Non-pigmented ciliary epithelial cell (primary cell): ENCODE results near the gene CFAP20.

Source experiments
- DNase-seq: peaks from one replicate; pipeline ENCODE4 v3.0.0-alpha.2; 2010; ENCODE audit warnings: low read depth

CFAP20 gene

DNA sequence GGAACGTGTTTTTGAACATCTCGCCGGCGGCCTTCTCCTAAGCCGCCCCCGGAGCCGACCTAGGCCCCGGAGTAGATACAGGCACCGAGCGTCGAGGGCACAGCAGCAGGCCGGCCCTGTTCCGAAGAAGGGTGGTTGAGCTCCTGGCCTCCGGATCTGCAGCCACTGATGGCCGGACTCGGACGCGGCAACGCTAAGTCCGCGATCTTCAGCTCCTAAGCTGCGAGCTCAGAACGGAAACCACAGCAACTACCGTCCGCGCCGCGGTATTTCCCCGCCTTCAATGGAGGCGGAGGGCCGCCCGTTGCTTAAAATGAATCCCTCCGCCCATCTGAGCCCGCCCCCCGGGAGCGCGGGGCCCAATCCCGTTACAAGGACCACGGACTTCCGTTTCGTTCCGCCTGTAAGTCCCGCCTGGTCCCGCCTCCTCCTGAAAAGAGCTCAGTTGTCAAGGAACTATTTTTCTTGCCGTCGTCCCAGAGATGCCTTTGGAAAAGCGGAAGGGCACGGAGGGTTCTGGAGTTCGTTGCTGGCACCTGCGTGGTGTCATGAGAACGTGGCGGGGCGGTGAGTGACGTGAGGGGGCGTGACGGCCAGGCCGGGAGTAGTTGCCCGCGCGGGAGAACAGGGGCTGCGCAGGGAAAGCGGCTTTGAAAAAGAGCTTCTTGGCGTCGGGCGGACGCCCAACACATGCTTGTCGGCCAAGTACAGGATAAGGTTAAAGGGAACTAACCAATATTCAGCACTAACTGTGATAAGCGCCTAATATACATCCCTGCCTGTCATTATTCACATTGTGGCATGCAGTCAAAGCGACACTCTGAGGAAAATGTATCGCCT, at the start of gene CFAP20:
Gene CFAP20 (minus strand): TSS at position 285 of the 840 bp plus-strand sequence. CDS start 266 bp downstream, at position 19.
- peak; percentile 100 for DNase-seq

DNA sequence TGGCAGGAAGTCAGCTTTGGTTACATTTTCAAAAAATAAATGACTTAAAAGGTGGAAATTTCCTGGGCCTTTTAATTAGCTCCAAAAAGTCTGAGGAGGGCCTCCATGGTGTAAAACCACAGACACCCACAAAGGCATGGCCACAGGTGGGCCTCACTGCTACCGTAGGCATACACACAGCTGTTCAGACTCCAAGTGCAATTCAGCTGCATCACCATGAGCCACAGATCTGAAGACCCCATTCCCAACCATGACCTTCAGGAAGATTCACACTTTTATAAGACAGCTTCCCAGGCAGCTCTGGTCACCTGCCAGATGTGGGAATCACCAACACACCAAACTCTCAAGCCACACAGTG, 48.2 kb upstream of the CFAP20 start:
- no peak for DNase-seq

DNA sequence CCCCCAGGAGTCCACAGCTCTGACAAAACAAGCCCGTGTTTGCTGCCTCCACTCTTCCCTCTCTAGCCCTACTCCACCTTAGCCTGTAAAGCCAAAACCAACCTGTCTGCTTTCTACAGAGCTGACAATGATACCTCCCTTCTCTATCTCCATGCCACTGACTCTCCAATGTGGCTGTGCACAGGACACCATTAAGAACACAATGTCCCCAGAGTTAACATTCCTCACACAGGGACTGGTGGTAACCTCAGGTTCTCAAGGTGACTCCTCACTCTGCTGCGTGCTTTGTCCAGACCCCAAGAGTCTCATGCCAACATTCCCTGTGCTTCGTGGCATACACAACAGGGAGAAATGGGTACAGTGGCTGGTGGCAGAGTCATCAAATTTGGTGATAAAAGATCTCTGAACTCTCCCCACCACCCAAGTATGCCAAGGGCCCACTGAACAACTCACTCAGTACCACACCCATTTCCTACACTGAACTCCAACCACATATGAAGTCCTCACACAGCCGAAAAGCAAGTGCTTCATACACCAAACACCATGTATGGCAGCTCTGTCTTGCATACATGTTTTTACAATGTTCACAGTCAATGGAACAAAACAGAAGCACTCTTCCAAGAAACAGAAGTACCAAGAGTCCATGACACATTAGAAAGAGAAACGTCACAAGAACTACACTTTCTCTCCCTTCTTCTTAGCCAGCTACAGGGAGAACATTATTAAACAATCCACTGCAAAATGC, 47.6 kb upstream of the CFAP20 start:
- DNase-seq = no peak

DNA sequence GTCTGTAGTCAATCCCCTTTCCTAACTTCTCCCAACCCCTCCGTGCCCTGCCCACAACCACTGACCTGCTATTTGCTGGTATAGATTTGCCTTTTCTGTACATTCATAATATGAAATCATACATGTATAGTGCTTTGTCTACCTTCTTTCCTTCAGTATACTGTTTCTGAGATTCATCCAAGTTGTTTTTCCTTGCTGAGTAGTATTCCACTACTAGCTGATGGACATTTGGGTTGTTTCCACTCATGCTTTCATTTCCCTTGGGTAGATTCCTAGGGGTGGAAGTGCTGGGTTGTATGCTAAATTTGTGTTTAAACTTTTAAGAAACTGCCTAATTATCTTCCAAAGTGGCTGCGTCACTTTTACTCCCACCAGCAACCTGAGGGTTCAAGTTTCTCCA, 41.0 kb upstream of the CFAP20 start:
- DNase-seq = no peak

DNA sequence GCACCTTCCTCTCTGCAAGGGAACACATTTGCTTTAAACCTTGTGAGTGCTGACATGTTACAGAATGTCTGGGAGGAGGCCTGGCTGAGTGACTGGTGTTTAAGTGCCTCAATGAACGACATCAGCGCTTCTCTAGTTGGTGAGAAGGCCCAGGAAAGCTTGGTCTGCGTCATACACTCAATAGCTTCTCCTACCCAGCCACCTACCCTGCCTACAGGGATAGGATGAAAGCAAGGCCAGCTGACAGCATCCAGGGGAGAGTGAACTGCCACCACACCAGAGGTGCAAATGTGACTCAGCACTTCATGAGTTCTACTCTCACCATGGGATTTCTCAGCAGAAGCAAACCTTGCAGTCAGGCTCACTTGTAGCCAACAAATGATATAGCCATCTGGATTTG, 31.7 kb upstream of the CFAP20 start:
- no peak for DNase-seq

DNA sequence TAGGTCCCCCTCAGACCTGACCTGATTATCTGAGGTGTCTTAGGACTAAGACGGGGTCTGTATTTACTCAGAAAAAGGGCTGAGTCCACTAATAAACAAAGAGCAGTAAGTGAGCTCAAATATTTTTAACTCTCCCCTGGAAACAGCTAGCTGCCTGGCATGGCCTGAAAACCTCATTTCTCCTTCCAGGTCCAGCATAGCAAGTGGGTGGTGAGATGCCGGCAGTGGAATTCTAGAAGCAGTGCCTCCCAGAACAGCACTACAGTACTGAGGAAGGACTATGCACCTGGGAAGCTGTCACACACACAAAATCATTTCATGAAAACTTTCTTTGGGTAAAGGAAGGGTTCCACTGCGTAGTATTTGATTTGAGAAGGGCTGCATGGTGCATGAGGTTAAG, 29.5 kb upstream of the CFAP20 start:
- no peak for DNase-seq

DNA sequence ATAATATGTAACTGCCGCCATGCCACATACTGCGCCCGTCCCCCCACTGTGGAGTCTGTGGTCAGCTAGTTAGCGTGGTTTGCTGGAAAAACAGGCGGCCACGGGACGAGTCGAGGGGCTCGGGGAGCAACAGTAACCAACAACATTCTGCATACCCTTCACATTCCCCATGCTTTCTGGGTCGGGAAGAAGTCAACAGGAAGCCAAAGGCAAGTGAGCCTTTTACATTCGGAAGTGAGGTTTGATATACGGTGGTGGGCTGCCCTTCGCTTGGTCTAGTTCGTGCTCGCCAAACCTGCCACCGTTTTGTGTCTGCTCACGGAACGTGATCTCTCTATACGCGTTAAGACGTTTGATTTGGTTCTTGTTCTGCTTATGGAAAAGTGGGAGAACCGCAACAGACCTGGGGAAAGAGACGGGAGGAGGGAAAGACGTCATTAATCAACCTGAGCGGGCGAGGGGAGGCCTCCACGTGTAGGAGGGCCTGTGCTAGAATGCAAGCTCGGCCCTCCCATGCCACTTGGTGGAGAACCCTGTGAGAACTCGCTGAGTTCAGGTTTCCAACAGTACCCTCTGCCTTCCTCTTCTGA, 28.9 kb upstream of the CFAP20 start:
- no peak for DNase-seq

DNA sequence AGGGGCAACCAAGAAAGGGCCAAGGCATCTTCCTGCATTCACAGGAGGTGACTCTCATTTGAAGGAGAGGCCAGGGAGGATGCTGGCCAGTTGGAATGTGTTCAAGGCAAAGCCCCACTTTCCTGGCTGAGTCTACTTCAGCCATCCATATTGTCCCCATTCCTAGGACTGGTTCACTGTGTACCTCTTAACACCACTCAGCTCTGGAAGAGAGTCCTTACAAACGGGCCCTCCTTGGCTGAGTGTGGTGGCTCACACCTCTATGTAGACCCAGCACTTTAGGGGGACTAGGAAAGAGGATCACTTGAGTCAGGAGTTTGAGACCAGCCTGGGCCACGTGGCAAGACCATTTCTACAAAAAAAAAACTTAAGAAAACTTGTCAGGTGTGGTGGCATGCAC, 28.1 kb upstream of the CFAP20 start:
- DNase-seq = no peak

DNA sequence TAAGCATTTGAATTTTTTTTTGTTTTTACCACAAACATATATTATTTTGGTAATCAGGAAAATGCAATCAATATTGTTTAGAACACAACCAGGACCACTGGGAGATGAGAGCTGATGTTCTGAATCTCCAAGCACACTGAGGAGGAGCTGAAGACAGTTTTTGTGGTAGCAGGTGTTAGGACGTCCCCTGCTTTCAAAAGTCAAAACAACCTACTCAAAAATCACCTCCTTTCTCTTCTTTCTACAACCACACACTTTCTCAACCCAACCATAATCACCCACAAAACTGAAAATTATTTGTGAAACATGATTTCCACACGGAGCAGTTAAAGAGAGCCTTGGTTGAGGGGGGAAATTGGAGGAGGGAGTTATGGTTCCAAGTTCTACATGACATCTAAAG, 26.7 kb upstream of the CFAP20 start:
- no peak for DNase-seq

DNA sequence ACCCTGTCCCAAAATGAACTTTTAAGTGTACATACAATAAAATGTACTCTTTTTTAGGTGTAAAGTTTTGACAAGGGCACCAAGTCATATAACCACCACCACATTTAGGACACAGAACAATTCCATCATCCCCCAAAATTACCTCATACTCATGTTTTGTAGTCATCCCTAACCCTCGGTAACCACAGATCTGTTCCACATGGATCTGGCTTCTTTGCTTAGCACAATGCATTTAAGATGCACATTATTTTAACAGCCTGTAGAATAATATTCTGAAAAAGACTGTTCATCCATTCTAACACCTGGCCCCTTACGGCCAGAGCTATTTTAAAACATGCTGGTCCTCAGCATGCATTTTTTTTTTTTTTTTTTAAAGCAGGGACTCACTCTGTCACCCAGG, 25.2 kb upstream of the CFAP20 start:
- DNase-seq = no peak

DNA sequence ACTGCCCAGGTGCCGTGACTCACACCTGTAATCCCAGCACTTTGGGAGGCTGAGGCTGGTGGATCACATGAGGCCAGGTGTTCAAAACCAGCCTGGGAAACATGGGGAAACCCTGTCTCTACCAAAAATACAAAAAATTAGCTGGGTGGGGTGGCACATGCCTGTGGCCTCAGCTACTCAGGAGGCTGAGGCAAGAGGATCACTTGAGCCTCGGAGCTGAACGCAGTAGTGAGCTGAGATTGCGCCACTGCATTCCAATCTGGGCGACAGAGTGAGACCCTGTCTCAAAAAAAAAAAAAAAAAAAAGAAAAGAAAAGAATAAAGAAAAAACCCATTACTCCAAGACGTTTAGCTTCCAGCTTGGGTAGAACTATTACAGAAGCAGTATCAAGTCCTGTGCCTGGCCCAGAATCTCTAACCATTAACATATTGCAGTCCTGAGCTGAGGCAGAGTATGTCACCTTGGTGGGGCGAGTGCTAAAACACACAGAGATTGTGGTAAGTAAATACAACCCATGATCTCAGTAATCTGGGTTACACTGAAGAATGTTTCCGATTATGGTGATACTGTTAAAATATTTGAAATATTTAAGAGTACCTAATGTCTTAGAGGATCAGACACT, 23.2 kb upstream of the CFAP20 start:
- DNase-seq = no peak

DNA sequence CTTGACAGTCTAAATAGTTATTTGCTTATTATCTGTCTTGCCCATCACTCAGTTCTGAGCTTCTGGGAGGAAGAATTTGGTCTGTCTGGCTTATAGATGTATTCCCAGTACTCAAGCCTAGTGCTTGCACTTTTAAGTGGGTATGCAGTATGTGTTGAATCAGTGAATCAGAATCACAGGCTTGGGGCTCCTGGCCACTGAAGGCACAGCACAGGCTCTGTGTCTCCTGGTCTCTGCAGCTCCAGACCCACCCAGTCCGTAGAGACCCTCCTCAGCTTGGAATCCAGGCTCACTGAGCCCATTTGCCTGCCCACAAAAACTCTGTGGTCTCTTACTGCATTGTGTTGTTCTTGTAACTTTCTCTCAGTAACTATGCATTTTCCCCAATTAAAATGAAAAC, 19.3 kb upstream of the CFAP20 start:
- DNase-seq = no peak

DNA sequence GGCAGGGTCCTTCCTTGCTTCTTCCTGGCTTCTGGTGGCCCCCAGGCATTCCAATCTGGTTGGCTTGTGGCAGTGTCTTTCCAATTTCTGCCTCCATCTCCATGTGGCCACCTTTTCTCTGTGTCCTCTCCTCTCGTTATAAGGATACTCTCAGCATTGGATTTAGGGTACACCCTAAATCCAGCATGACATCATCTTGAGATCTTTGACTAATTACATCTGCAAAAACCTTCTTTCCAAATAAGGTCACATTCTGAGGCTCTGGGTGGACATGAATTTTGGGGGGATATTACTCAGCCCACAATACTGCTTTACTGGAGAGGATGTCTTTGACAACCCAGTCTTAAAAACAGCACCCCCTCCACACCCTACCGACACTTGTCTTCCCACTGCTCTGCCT, 18.9 kb upstream of the CFAP20 start:
- no peak for DNase-seq

DNA sequence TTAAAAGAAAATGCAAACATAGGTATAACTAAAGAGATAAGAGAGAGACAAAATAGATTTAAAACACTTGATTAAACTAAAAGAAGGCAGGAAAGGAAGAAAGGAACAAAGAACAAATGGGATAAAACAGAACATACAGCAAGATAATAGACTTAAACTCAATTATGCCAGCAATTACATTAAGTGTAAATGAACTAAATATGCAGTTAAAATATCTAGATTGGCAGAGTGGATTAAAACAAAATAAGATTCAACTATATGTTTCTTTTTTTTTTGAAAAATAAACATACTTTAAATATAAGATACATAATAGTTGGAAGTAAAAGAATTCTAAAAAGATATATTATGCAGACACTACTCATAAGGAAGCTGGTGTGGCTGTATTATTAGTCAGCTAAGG, 9.7 kb upstream of the CFAP20 start:
- DNase-seq = no peak

DNA sequence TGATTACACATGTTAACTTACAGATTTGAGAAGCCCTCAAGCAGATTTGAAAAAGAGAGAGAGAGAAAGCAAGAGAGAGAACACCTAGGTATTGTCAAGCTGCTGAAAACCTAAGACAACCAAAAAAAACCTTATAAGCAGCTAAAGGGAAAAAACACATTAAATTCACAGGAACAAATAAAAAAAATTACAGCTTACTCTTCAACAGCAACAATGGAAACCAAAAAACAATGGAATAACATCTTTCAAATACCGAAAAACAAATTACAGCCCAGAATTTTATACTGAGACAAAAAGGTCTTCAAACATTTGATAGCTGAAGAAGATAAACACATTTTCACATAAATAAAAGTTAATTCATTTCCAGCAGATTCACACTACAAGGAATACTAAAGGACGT, 8.4 kb upstream of the CFAP20 start:
- no peak for DNase-seq

DNA sequence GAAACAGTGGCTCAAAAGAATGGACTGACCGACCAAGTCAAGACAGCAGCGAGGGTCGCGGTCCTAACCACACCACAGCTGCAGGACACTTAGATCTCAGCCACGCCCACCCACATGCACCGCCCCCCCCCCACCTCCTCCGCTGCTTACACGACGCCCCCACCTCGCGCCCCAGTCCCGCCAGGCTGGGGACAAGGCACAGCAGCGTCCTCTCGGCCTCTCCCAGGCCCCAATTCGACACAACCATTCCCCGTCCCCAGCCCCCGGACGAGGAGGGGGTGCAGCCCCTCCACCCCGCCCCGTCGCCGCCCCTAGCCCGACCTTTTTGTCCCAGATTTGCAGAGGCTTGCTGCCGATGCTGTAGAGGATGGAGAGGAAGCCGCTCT, 477 bp downstream of the CFAP20 start:
- no peak for DNase-seq

DNA sequence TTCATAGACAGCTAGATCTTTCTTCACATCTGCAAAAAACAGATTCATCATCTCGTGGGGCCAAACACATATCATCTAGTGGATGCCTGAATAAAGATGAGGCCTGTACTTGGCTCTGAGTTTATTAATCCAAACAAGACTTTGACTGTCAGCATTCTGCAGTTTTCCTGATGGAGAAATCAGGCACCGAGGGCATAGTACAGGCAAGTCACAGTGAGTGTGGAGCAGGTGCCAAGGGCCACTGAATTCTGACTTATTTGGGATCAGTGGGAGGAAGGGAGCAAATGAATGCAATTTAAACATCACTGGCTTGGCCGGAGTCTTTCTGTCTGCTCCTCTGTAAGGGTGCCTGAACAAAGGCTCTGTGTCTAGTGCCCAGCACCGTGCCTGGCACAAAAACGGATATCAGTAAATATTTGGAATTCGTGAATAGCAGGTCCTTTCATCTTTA, 975 bp downstream of the CFAP20 start:
- DNase-seq = no peak

DNA sequence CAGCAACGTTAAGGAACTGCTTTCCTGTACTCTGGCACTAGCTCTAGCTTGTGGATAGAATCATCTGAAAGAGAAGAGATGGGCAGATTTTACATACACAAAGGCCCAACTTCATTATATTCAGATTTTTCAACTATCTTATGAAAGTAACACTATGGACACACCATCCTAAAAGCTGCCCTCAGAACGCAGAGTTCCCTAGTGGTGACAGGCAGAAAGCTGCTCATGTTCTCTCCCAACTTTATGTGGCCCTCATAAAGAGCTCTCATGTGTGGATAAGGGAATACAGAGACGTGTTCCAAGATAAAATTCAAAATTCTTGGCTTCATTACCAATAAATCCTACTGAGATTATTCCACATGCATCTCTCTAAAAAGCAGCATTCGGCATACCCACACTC, 1.5 kb downstream of the CFAP20 start:
- DNase-seq = no peak

DNA sequence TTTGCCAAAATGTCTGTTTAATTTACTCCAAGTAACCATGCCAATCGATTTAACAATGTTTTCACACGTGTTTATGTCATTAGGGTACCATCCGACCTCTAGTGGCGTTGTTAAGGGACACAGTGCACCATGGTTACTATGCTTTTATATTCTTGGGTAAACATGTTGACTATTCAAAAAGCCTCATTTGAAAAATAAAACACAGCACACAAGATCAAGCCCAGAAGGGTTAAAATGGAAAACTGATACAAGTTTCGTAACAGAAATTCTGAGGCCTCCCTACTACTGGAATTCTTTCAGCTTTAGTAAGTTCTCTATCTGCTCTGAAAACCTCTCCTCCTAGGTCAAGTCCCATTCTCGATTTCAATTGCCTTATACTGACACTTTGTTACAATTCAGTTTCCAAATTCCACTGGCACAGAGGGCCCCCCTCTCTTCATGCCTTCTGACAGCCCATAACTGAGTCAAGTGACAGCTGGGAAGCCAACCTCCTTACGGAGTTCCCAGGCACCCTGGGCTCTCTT, 2.1 kb downstream of the CFAP20 start:
- DNase-seq = no peak

DNA sequence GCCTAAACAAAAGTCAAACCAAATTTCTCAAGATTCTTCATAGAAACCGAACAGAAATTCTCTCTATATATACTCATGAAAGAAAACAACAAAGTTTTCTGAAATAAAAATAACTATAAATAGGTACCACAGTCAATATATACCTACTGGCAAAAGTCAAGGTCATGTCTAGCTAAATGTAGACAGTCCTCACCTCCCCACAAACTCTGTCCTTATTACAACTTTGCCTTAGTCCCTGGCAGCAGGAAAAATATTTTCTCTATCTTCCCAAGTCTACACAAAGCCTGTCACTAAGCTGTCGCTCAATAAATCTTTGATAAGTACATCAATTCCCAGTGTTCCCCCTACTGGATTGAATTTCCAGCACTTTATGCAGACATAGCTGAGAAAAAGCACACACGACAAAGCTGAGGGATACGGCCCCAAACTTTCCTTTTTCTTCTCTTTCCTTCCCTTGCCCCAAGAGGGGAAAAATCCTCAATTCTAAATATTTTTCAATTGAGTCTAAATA, 2.7 kb downstream of the CFAP20 start:
- DNase-seq = no peak

DNA sequence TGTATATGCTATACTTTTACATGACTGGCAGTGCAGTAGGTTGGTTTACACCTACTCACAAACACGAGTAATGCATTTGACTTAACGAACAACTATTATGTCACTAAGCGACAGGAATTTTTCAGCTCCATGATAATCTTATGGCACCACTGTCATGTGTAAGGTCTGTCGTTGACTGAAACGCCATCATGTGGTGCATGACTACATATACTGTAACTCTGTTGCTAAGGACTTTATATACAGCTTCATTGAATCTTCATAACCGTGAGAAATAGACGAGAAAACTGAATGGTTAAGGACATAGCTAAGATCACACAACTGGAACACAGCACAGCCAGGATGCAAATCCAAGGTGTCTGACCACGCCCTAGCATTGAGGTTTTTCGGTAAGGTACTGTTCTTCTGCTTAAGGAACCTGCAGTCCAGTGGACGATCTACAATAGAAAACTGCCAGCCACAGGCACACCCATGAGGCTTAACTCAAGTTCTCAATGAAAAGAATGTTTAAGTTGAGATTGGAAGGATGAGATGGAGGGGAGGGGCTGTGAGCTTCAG, 3.3 kb downstream of the CFAP20 start:
- no peak for DNase-seq

DNA sequence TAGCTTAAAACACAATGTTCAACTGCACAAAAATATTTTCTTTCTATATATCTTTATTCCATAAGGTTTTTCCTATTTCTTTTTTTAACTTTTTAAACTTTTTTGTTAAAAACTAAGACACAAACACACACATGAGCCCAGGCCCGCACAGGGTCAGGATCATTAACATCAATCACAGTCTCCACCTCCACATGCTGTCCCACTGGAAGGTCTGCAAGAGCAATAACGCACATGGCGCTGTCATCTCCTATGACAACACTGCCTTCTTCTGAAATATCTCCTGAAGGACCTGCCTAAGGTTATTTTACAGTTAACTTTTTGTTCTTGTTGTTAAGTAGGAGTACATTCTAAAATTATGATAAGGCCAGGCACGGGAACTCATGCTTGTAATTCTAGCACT, 4.1 kb downstream of the CFAP20 start:
- no peak for DNase-seq
